SK-N-MC (cell line): ENCODE measurements around the gene MCOLN1.

ENCODE experiments used
- EZH2 ChIP-seq: fragments of 200-600 bp; sonication (generic); IDR thresholded peaks from one replicate; pipeline ENCODE4 v1.6.1; 2017; ENCODE audit warnings: antibody characterized with exemption
- FOXP2 ChIP-seq: optimal IDR thresholded peaks from 2 replicates; pipeline ENCODE3; 2011; ENCODE audit warnings: mild to moderate bottlenecking, moderate library complexity; ENCODE audit not compliant: insufficient read depth; ENCODE audit errors: extremely low read length, control extremely low read depth
- POLR2AphosphoS5 ChIP-seq: IDR thresholded peaks from 2 replicates; pipeline ENCODE4 v1.6.1; 2012; ENCODE audit warnings: mild to moderate bottlenecking, low read depth, low read length, borderline replicate concordance

DNA sequence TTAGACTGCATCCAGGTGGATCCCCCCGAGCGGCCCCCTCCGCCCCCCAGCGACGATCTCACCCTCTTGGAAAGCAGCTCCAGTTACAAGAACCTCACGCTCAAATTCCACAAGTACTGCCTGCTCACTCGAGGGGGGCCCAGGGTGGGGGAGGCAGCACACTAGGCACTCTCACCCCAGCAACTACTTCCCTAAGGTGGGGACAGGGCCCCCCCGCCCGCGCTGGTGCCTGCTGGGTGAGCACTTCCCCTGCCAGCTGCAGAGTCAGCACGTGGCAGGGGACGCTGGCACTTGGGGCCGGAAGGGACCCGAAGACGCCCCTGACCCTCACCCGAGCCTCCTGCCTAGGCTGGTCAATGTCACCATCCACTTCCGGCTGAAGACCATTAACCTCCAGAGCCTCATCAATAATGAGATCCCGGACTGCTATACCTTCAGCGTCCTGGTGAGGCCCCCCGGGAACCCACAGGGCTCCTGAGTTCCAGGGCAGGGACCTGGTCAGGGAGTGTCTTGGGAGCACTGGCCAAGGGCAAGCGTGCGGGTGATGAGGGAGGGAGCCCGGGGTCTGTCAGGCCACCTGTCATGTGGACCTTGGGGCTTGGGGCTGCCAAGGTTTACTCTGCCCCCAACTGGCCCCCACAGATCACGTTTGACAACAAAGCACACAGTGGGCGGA is 5.2 kb downstream of the MCOLN1 start:
- TF ChIP-seq FOXP2, result no peak
- TF ChIP-seq POLR2AphosphoS5, result no peak
- TF ChIP-seq EZH2, result no peak
